ENCODE results near the gene CAMTA1.

Gene CAMTA1

DNA sequence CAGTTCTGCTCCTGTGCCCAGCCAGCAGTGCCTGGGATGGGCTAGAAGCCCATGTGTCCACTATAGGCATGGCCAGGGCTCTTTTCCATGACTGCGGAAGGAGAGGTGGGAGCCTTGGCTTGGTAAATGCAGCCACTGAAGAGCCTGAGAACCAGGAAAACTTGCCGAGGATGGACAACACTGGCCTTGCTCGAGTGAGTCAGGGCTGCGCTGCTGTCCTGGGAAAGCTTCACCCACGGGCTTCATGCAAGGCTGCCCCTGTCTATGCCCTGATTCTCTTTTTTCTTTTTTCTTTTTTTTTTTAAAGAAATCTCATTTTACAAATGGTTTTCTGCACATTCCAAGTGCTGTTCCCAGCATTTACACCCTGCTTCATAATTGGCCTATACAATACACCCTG is 156.5 kb downstream of the CAMTA1 start:
- DNase-seq (ENCODE audit: low read depth), result no peak
- no peak overlapping the region for H3K4me3 ChIP-seq (ENCODE audit: low read length)
- TF ChIP-seq, protein P1, sequence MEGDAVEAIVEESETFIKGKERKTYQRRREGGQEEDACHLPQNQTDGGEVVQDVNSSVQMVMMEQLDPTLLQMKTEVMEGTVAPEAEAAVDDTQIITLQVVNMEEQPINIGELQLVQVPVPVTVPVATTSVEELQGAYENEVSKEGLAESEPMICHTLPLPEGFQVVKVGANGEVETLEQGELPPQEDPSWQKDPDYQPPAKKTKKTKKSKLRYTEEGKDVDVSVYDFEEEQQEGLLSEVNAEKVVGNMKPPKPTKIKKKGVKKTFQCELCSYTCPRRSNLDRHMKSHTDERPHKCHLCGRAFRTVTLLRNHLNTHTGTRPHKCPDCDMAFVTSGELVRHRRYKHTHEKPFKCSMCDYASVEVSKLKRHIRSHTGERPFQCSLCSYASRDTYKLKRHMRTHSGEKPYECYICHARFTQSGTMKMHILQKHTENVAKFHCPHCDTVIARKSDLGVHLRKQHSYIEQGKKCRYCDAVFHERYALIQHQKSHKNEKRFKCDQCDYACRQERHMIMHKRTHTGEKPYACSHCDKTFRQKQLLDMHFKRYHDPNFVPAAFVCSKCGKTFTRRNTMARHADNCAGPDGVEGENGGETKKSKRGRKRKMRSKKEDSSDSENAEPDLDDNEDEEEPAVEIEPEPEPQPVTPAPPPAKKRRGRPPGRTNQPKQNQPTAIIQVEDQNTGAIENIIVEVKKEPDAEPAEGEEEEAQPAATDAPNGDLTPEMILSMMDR (IDR thresholded peaks at IDR 0.05; ENCODE audit: insufficient read depth, low read depth, low read length, missing control alignments), result no peak

DNA sequence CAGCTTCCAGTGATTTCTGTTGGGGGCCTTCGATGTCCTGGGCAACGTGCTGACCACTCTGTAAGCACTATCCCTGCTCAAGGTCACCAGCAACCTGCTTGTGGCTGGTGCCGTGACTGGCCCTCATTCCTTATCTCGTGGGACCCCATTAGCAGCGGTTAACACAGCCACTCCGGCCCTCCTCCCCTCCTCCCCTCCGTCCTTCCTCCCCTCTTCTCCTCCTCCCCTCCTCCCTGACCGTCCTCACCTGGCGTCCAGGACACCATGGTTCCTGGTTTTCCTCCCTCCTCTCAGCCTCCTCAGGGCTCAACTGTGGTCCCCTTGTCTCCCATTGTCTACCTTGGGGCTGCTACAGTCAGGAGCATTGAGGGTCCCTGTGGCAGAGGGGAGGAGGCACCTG is 157.7 kb downstream of the CAMTA1 start:
- no peak for DNase-seq (ENCODE audit: low read depth)
- TF ChIP-seq, protein P1 (IDR thresholded peaks at IDR 0.05; ENCODE audit: insufficient read depth, low read depth, low read length, missing control alignments), result no peak
- no peak overlapping the region for H3K4me3 ChIP-seq (ENCODE audit: low read length)

DNA sequence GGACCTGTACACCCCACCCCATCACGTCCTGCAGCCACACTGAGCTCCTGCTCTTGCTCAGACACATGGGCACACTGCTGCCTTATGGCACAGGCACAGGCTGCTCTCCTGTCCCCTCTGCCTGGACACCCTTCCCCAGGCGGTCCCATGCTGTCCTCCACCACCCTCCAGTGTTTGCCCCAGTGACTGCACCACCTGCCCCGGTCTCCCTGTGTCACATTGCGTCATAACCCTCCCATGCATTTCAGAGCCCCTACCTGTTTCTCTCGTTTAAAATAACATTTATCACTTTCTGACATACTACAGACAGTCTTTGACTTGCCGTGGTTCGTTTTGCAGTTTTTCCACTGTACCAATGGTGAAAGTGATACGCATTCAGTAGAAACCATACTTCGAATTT is 159.2 kb downstream of the CAMTA1 start:
- DNase-seq (ENCODE audit: low read depth), result no peak
- H3K4me3 ChIP-seq (ENCODE audit: low read length), result no peak overlapping the region
- TF ChIP-seq, protein P1 (IDR thresholded peaks at IDR 0.05; ENCODE audit: insufficient read depth, low read depth, low read length, missing control alignments), result no peak

DNA sequence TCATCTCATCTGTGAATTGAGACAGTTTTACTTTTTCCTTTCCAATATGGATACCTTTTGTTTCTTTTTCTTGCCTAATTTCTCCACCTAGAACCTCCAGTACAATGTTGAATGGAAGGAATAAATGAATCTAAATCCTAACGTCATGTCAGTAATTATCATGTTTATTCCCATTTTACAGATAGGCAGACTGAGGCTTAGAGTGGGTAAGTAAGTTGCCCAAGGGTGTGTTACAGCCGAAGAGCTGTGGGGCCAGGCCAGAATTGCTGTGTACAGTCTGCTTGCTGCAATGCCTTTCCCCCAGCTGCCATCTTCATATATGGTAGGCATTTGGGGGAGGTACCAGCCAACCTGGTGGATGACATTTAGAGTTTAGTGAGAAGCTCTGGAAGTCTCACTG is 162.7 kb downstream of the CAMTA1 start:
- DNase-seq (ENCODE audit: low read depth), result no peak
- TF ChIP-seq, protein P1 (IDR thresholded peaks at IDR 0.05; ENCODE audit: insufficient read depth, low read depth, low read length, missing control alignments), result no peak
- H3K4me3 ChIP-seq (ENCODE audit: low read length), result no peak overlapping the region

DNA sequence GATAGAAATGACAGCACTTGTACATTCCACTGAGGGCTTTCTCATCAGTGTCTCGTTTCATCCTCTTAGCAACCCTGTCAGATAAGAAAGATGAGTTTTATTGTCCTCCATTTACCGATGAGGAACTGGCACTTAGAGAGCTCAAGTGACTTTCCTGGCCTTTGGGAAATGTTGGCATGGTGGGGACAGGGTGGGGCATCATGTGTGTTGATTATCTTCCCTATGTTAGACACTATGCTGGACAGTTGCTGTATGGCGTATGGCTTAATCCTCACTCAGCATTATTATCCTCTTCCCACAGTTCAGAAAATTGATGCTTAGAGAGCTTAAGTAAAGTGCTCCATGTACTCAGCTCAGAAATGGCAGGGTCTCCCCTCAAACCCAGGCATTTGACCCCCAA is 163.2 kb downstream of the CAMTA1 start:
- TF ChIP-seq, protein P1 (IDR thresholded peaks at IDR 0.05; ENCODE audit: insufficient read depth, low read depth, low read length, missing control alignments), result no peak
- H3K4me3 ChIP-seq (ENCODE audit: low read length), result no peak overlapping the region
- no peak for DNase-seq (ENCODE audit: low read depth)

DNA sequence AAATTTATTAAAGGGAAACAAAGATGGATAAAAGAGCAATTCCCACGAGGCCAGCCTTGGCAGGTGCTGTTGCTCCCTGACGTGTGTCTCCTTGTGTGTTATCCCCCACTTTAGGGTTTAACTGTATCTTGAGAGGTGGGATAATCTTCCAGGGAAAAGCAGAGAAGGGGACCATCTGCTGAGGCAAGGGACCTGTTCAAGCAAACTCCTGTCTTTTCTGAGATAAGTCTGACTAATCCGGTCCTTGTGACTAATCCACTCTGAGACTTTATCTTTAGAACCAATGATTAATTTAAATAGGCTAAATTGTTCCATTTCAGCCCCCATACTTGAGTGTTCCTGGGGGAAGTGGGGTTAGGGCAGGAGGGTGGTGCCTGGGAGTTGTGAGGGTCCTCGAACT is 163.6 kb downstream of the CAMTA1 start:
- TF ChIP-seq, protein P1 (IDR thresholded peaks at IDR 0.05; ENCODE audit: insufficient read depth, low read depth, low read length, missing control alignments), result no peak
- DNase-seq (ENCODE audit: low read depth), result peak; percentile 30
- no peak overlapping the region for H3K4me3 ChIP-seq (ENCODE audit: low read length)

DNA sequence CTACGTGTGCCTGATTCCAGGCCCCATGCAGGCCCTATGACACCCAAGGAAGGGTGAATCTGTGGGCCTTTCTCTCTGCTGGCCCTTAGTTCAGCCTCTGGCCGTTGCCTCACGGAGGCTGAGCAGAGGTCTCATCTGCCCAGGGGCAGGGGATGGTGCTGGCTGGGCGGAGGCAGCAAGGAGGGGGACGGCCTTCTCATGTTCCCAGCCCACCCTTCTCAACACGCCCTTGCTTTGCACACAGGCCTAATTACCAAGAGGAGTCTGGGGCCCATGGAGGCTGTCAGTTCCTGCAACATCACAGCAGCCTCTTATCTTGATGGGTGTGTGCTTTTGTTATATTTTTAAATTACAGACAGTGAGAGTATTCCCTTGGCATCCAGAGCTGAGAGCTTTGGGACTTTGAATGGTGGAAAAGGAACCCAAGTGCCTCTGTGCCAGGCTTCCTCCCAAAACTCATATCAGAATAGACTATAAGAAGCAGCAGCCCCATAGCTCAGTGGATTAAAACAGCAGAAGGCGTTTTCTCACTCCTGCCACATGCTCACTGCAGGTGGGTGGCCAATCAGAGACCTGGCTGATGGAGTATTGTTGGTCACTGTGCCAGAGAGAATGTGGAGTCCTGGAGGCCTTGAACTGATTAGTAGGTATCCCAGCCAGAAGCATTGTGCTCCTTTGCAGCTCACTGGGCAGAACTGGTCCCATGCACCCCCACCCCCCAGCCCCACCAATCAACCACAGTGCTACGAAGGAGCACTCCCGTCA is 164.9 kb downstream of the CAMTA1 start:
- TF ChIP-seq, protein P1 (IDR thresholded peaks at IDR 0.05; ENCODE audit: insufficient read depth, low read depth, low read length, missing control alignments), result no peak
- H3K4me3 ChIP-seq (ENCODE audit: low read length), result no peak overlapping the region
- no peak for DNase-seq (ENCODE audit: low read depth)

Data from epithelial cell of esophagus (primary cell).